ENCODE data around the gene NLRP9.

NLRP9 gene

DNA sequence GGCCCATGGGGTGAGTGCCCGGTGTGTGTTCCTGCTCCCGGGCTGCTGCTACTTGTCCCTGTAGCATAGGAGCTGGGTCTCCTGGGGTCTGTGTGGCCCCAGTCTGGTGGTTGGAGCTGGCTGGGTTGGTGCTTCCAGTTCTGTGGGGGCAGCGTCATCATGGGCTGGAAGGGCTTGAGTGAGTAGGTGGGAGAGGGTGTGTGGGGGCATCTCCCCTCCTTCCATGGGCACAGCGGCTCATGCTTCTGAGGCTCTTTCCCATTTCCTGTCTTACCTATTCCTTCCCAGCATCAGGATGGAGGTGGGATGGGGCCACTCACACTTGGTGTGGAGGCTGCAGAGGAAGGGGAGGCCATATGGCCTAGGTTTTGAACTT lies 71.2 kb downstream of the NLRP9 start:
- TF ChIP-seq, protein P1, sequence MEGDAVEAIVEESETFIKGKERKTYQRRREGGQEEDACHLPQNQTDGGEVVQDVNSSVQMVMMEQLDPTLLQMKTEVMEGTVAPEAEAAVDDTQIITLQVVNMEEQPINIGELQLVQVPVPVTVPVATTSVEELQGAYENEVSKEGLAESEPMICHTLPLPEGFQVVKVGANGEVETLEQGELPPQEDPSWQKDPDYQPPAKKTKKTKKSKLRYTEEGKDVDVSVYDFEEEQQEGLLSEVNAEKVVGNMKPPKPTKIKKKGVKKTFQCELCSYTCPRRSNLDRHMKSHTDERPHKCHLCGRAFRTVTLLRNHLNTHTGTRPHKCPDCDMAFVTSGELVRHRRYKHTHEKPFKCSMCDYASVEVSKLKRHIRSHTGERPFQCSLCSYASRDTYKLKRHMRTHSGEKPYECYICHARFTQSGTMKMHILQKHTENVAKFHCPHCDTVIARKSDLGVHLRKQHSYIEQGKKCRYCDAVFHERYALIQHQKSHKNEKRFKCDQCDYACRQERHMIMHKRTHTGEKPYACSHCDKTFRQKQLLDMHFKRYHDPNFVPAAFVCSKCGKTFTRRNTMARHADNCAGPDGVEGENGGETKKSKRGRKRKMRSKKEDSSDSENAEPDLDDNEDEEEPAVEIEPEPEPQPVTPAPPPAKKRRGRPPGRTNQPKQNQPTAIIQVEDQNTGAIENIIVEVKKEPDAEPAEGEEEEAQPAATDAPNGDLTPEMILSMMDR (IDR thresholded peaks at IDR 0.05; ENCODE audit: control insufficient read depth, extremely low read depth, insufficient read depth), result no peak
- no peak for DNase-seq (ENCODE audit: low read depth)
- no peak overlapping the region for H3K4me3 ChIP-seq (ENCODE audit: low read depth, low read length)

DNA sequence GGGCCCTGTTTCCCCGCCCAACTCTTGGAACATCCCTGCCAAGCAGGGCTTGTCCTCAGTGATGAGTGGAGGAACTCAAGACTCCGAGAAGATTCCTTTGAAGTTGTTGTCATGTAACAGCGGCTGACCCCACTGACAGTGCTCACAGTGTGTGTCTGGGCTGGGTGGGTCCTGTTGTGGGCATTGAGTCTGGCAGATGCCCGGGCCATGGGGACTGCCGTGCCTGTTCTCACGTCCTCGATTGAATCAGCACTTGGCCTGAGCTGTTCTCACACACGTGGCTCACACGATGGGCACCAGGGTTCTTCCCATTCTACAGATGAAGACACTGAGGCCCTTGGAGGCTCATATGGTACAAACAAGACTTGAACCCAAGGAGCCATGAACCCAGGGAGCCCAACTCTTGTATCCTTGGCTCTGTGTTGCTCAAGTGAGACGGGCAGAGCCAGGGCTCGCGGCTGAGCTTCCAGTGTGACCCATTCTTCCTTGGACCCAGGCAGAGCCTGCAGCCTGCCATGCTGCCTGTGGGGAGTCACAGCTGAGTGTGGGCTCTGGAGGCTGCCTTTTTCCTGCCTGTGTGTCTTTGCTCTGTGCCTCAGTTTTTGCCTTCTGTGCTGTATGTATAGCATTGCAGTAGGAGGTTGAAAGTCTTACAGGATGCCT lies 71.7 kb downstream of the NLRP9 start:
- TF ChIP-seq, protein P1 (IDR thresholded peaks at IDR 0.05; ENCODE audit: control insufficient read depth, extremely low read depth, insufficient read depth), result no peak
- no peak overlapping the region for H3K4me3 ChIP-seq (ENCODE audit: low read depth, low read length)
- no peak for DNase-seq (ENCODE audit: low read depth)

DNA sequence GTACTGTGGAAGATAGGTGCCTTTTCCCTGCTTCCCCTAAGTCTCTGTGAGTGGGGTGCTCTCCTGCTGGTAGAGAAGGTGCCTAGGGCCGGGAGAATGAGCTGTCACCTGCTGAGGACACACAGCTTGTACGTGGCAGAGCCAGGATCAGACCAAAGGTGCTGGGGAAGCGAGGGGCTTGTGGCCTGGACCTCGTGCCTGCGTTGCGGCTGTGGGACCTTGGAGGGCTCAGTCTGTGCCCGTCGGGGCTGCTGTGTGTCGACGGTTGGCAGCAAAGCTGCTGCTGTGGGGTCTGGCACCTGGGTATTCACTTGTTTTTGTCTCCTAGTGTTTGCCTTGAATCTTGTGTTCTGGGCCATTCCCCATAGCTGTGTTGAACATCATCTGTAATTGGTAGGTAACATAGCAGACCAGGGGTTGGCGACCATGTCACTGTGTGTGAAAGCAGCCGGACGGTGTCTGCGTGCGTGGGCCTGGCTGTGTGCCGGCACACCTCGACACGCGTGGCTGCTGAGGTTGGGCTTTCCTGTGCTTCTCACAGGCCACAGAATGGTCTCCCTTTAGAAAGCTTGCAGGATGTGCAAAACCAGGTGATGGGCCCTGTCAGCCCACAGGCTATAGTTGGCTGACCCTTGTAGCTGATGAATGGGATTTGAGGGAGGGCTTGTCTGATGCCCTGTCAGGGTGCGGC lies 74.2 kb downstream of the NLRP9 start:
- DNase-seq (ENCODE audit: low read depth), result no peak
- no peak overlapping the region for H3K4me3 ChIP-seq (ENCODE audit: low read depth, low read length)
- TF ChIP-seq, protein P1 (IDR thresholded peaks at IDR 0.05; ENCODE audit: control insufficient read depth, extremely low read depth, insufficient read depth), result no peak

DNA sequence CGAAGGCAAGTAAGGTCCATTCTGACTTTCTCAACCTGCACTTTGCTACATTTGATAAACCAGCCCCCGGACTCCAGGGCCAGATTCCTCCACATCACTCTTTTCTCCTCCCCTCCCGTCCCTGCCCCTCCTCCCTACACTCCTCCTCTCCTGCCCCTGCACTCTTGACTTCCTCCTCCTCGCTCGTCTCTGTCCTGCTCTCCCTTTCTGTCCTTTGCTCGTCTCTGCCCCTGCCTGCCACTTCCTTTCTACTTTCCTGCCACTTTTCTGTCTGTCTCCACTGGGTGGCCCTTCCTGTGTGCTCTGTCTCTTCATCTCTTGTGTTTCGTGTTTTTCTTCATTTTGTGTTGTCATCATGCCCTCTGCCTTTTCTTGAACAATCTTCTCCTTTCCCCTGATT lies 76.4 kb downstream of the NLRP9 start:
- TF ChIP-seq, protein P1 (IDR thresholded peaks at IDR 0.05; ENCODE audit: control insufficient read depth, extremely low read depth, insufficient read depth), result no peak
- H3K4me3 ChIP-seq (ENCODE audit: low read depth, low read length), result no peak overlapping the region
- DNase-seq (ENCODE audit: low read depth), result no peak

DNA sequence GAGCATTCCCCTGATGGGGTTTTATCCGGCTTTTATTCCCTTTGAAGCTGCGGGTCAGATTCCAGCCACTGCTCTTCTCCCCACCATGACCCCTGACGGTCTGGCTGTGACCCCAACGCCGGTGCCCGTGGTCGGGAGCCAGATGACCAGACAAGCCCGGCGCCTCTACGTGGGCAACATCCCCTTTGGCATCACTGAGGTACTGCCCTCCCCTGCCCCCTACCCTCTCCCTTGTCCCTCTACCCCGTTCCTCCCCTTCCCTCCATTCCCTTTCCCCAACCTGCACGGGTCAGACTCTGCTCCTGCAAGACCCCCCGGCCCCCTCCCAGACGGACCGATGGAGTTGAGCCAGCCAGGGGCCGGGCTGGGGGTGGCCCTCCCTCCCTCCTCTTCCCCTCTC lies 77.2 kb downstream of the NLRP9 start:
- TF ChIP-seq, protein P1 (IDR thresholded peaks at IDR 0.05; ENCODE audit: control insufficient read depth, extremely low read depth, insufficient read depth), result no peak
- no peak overlapping the region for H3K4me3 ChIP-seq (ENCODE audit: low read depth, low read length)
- no peak for DNase-seq (ENCODE audit: low read depth)

DNA sequence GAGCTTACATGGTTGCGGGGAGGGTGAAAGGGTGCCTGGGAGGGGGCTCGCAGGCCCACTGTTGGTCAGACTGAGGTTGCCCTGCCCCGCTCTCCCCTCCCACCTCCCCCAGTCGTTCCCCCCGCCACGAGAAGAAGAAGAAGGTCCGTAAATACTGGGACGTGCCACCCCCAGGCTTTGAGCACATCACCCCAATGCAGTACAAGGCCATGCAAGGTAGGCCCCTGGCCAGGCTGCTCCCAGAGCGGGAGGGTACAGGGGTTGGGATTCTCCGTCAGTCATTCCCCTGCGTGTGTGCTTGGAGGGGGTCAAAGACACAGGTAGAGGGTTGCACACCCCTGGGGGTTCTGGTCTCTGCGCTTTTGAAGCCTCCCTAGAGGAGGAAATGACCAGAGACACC lies 77.8 kb downstream of the NLRP9 start:
- DNase-seq (ENCODE audit: low read depth), result no peak
- TF ChIP-seq, protein P1 (IDR thresholded peaks at IDR 0.05; ENCODE audit: control insufficient read depth, extremely low read depth, insufficient read depth), result no peak
- H3K4me3 ChIP-seq (ENCODE audit: low read depth, low read length), result no peak overlapping the region

DNA sequence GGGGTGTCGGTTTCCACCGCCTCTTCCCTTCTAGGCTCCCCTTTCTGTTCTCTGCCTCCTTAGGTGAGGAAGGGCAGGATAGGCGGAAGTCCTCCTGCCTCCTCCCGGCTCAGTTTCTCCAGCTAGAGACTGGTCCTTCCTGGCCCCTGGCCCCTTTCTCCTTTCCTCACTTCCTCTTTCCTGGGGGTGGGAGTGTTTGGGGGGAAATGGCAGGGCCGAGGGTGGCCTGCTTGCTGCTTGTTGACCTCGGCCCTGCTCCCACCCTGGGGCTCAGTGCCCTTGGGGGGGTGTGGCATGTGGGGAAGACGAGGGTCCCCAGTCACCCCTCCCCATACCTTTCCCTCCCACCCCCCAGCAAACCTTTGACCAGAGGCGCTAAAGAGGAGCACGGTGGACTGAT lies 78.4 kb downstream of the NLRP9 start:
- DNase-seq (ENCODE audit: low read depth), result no peak
- TF ChIP-seq, protein P1 (IDR thresholded peaks at IDR 0.05; ENCODE audit: control insufficient read depth, extremely low read depth, insufficient read depth), result no peak

More for the DNA sequence above, 78.4 kb downstream of the NLRP9 start:
- no peak overlapping the region for H3K4me3 ChIP-seq (ENCODE audit: low read depth, low read length)

Measured in LNCaP clone FGC (cell line).